ENCODE measurements around the gene ANAPC16. TPM values are rescaled to one million over a fixed set of nuclear protein-coding genes. Genes with fewer than 3 reads are reported as not detected.
"Not testable (repeated sequence)": the region's sequence is repeated elsewhere in the genome, so short reads cannot be mapped to it uniquely, and the experiment has no call there.

Gene ANAPC16
- total and polyA plus RNA-seq, 2 of the 4 experiments (the other 2 are of a cell fraction), result 25.2 to 26.3 TPM

DNA sequence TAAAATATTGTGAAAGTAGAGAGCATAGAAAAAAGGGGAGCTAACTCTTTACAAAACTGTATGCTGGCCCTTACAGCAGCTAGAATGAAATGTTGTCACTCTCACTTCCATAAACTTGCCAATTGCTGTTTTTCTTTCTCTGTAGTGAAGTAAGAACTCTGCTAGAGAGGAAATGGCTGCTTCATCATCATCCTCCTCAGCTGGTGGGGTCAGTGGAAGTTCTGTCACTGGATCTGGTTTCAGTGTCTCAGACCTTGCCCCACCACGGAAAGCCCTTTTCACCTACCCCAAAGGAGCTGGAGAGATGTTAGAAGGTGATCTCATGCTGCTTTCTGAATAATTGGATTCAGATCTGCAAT, 7.9 kb downstream of the ANAPC16 start:
- Histone ChIP-seq H2AK9ac (replicated peaks; ENCODE audit: low read depth, low read length, poor library complexity) (no peak overlapping the region), H3K9ac (ENCODE audit: low read depth, low read length) (peak overlapping the region; percentile 16), H3K9me3 (ENCODE audit: control insufficient read depth, insufficient read depth, low read length) (no peaks in the 10 kb centered on the region), H3K23ac (ENCODE audit: low read depth, low read length) (no peak overlapping the region), H4K8ac (ENCODE audit: low read depth in 2 of 2, low read length in 2 of 2) (no peak overlapping the region), H4K5ac (ENCODE audit: low read depth, low read length) (no peak overlapping the region), H2BK15ac (ENCODE audit: low read depth, low read length) (no peak overlapping the region), H4K20me1 (ENCODE audit: insufficient read depth, low read length) (no peaks in the 10 kb centered on the region), H3K27ac (ENCODE audit: insufficient read depth, low read length) (no peak overlapping the region; the same call in 1 of the 2 replicates), H3K56ac (ENCODE audit: extremely low read depth, insufficient read depth, low read length) (no peak overlapping the region), H2BK20ac (ENCODE audit: low read depth, low read length) (no peak overlapping the region), H2AK5ac (ENCODE audit: low read depth, low read length) (no peak overlapping the region), H3K4me3 (ENCODE audit: insufficient read depth, low read depth, low read length) (no peak overlapping the region), H3K4ac (ENCODE audit: low read depth, low read length) (no peak overlapping the region), H3K18ac (ENCODE audit: low read depth, low read length) (no peak overlapping the region), H3K9me1 (ENCODE audit: insufficient read depth, low read length) (no peaks in the 10 kb centered on the region), H3K79me1 (ENCODE audit: low read depth in 1 of 2, low read length in 2 of 2) (peaks cover 10 to 19% of the 10 kb centered on the region in 2 experiments), H4K91ac (ENCODE audit: insufficient read depth, low read depth, low read length) (no peak overlapping the region), H3K4me2 (ENCODE audit: low read depth, low read length) (no peak overlapping the region), H2AFZ (replicated peaks; ENCODE audit: low read length, poor library complexity) (no peak overlapping the region), H2BK120ac (ENCODE audit: low read depth, low read length) (no peak overlapping the region), H3K4me1 (ENCODE audit: control insufficient read depth, insufficient read depth, low read length) (peaks cover 3% of the 10 kb centered on the region; the same call in 1 of the 2 replicates), H3K14ac (replicated peaks; ENCODE audit: low read depth, low read length) (no peak overlapping the region), H3K36me3 (ENCODE audit: control insufficient read depth, insufficient read depth, low read length) (peaks cover 8% of the 10 kb centered on the region; the same call in 1 of the 2 replicates), H2BK5ac (ENCODE audit: low read depth, low read length, poor library complexity, severe bottlenecking) (no peak overlapping the region), H3K27me3 (ENCODE audit: control insufficient read depth, insufficient read depth, low read length) (no peaks in the 10 kb centered on the region)
- POLR2A ChIA-PET (ENCODE audit: unreplicated experiment), result no interaction called here
- TF ChIP-seq CEBPB (IDR thresholded peaks at IDR 0.05; ENCODE audit: low read depth, low read length) (no peak), MXI1 (IDR thresholded peaks at IDR 0.05; ENCODE audit: borderline replicate concordance, low read depth, low read length) (no peak), FOS (IDR thresholded peaks at IDR 0.05; ENCODE audit: low read depth, low read length) (no peak), MAFK (IDR thresholded peaks at IDR 0.05; ENCODE audit: low read depth, low read length) (no peak), NFE2L2 (IDR thresholded peaks at IDR 0.05; ENCODE audit: low read depth, low read length) (no peak)
- TF ChIP-seq, protein P1, sequence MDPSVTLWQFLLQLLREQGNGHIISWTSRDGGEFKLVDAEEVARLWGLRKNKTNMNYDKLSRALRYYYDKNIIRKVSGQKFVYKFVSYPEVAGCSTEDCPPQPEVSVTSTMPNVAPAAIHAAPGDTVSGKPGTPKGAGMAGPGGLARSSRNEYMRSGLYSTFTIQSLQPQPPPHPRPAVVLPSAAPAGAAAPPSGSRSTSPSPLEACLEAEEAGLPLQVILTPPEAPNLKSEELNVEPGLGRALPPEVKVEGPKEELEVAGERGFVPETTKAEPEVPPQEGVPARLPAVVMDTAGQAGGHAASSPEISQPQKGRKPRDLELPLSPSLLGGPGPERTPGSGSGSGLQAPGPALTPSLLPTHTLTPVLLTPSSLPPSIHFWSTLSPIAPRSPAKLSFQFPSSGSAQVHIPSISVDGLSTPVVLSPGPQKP (IDR thresholded peaks at IDR 0.05; ENCODE audit: borderline replicate concordance, low read depth, low read length), result no peak
- DNase-seq (peak; percentile 45), ATAC-seq (ENCODE audit: low read depth) (no peak)
- BruUV-seq (replicated peaks), result no TSS peak
- dilution Hi-C loops (cut with HindIII; ENCODE audit: low sequenced_read_pairs, unreplicated experiment), result no loop called here
- CTCF ChIA-PET, result interaction anchor here (0.8 to 1.3 kb wide), 3 partner anchors 98 to 175 kb away, joined by 3 to 4 read pairs (median 3); no protein-coding TSS in a partner anchor
- in situ Hi-C loops (cut with MboI; ENCODE audit: low sequenced_read_pairs), result no loop called here
- no CpG with 5 or more reads among the region's 1 CpG for WGBS, 2 experiments (ENCODE audit: extremely low coverage in 2 of 2, insufficient read length in 1 of 2)
- intact Hi-C loops (cut with micrococcal nuclease), result loop anchor here (1.0 to 2.0 kb wide), 4 partner anchors 105 to 327 kb away; no protein-coding TSS in a partner anchor

GRCh38 chr10:72224191-72224590, 8.4 kb downstream of the ANAPC16 start:
- H3K9me3 ChIP-seq (ENCODE audit: control insufficient read depth, insufficient read depth, low read length); H2AK9ac ChIP-seq (replicated peaks; ENCODE audit: low read depth, low read length, poor library complexity); H3K18ac ChIP-seq (ENCODE audit: low read depth, low read length); intact Hi-C loops (cut with micrococcal nuclease); H2BK120ac ChIP-seq (ENCODE audit: low read depth, low read length); H4K5ac ChIP-seq (ENCODE audit: low read depth, low read length); H3K27ac ChIP-seq (ENCODE audit: insufficient read depth, low read length); H2BK5ac ChIP-seq (ENCODE audit: low read depth, low read length, poor library complexity, severe bottlenecking); POLR2A ChIA-PET (ENCODE audit: unreplicated experiment); H2AFZ ChIP-seq (replicated peaks; ENCODE audit: low read length, poor library complexity); H3K36me3 ChIP-seq (ENCODE audit: control insufficient read depth, insufficient read depth, low read length); H3K9ac ChIP-seq (ENCODE audit: low read depth, low read length); H4K20me1 ChIP-seq (ENCODE audit: insufficient read depth, low read length); H3K27me3 ChIP-seq (ENCODE audit: control insufficient read depth, insufficient read depth, low read length); DNase-seq; in situ Hi-C loops (cut with MboI; ENCODE audit: low sequenced_read_pairs); H3K9me1 ChIP-seq (ENCODE audit: insufficient read depth, low read length); H3K4ac ChIP-seq (ENCODE audit: low read depth, low read length); H2AK5ac ChIP-seq (ENCODE audit: low read depth, low read length); H4K91ac ChIP-seq (ENCODE audit: insufficient read depth, low read depth, low read length); H3K56ac ChIP-seq (ENCODE audit: extremely low read depth, insufficient read depth, low read length); BruUV-seq (replicated peaks); H3K23ac ChIP-seq (ENCODE audit: low read depth, low read length); dilution Hi-C loops (cut with HindIII; ENCODE audit: low sequenced_read_pairs, unreplicated experiment); H2BK15ac ChIP-seq (ENCODE audit: low read depth, low read length); H3K4me1 ChIP-seq (ENCODE audit: control insufficient read depth, insufficient read depth, low read length); H3K14ac ChIP-seq (replicated peaks; ENCODE audit: low read depth, low read length); H4K8ac ChIP-seq (ENCODE audit: low read depth in 2 of 2, low read length in 2 of 2); H2BK20ac ChIP-seq (ENCODE audit: low read depth, low read length); H3K4me3 ChIP-seq (ENCODE audit: insufficient read depth, low read depth, low read length); ATAC-seq (ENCODE audit: low read depth); H3K4me2 ChIP-seq (ENCODE audit: low read depth, low read length): not testable (repeated sequence)
- WGBS, 2 experiments (ENCODE audit: extremely low coverage in 2 of 2, insufficient read length in 1 of 2), result 89% methylated on average over 3 of the region's 6 CpGs; no CpG with 5 or more reads in 1 of the 2 experiments
- CTCF ChIA-PET, result interaction anchor here (0.8 to 1.3 kb wide), 3 partner anchors 98 to 176 kb away, joined by 3 to 4 read pairs (median 3); no protein-coding TSS in a partner anchor
- peaks cover 9 to 18% of the 10 kb centered on the region in 2 experiments for H3K79me1 ChIP-seq (ENCODE audit: low read depth in 1 of 2, low read length in 2 of 2)
